Measurements from ENCODE around the gene UGT1A10. TPM values are rescaled to one million over a fixed set of nuclear protein-coding genes. Genes with fewer than 3 reads are reported as not detected.

UGT1A10 gene
- total and polyA plus RNA-seq, 8 donors: not detected

DNA sequence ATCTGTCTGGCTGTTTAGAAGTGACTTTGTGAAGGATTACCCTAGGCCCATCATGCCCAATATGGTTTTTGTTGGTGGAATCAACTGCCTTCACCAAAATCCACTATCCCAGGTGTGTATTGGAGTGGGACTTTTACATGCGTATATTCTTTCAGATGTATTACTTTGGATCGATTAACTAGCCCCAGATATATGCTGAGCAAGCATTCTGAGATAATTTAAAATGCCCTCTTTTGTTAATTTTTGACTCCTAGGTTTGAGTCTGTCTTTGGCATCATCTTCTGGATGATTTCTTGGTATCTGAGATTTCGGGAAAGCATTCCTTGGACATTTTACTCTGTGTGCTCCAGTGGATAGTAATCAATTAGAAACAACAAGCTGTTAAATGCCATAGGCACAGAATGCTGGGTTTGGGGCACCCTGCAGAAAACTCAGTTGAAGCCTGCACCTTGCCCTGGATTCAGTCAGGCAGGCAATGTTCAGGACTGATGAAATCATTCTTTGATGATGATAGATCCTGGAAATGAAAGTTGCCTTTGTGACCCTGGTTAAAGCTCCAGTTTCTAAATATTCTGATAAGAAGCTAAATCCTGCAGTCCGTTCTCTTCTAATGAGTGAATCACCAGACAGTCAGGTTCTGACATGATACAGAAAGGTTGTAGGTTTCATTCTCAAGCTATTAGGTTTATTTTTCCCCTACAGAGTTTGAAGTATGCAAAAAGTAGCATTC, 125.0 kb downstream of the UGT1A10 start:
- no peak overlapping the region for H3K27ac ChIP-seq
- no peaks in the 10 kb centered on the region for H3K4me1 ChIP-seq
- H3K36me3 ChIP-seq: no peaks in the 10 kb centered on the region
- peaks cover 0 to 7% of the 10 kb centered on the region in 2 donors for H3K27me3 ChIP-seq
- intact Hi-C loops (cut with DNase I): no loop called here
- H3K4me3 ChIP-seq: no peak overlapping the region
- DNase-seq (no peak), ATAC-seq (no peak)
- no peaks in the 10 kb centered on the region for H3K9me3 ChIP-seq
- TF ChIP-seq CTCF (IDR thresholded peaks at IDR 0.05): no peak

DNA sequence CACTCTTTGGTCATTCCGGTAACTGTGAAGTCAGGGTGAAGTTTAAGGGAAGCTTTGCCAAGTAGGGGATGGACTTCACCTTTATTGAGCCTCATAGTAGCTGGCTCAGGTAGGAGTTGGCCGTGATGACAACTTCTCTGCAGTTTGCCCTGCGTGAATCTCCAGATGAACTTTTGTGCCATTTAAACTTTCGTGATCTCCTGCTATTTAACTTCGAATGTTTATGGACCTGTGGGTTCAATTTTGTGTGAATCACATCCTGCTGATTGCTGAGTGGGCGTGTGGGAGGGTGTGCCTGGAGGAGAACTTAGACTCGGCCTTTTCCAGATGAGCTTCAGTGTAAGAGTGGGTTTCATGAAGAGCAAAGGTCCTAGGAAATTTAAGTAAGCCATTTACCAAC, 128.0 kb downstream of the UGT1A10 start:
- no peak overlapping the region for H3K27ac ChIP-seq
- H3K36me3 ChIP-seq: no peaks in the 10 kb centered on the region
- intact Hi-C loops (cut with DNase I): no loop called here
- no peaks in the 10 kb centered on the region for H3K9me3 ChIP-seq
- no peak overlapping the region for H3K4me3 ChIP-seq
- no peaks in the 10 kb centered on the region for H3K4me1 ChIP-seq
- DNase-seq (no peak), ATAC-seq (no peak)
- TF ChIP-seq CTCF (IDR thresholded peaks at IDR 0.05): no peak
- H3K27me3 ChIP-seq: peaks cover 0 to 10% of the 10 kb centered on the region in 2 donors

- Histone ChIP-seq H3K4me1 (no peaks in the 10 kb centered on the region), H3K36me3 (no peaks in the 10 kb centered on the region), H3K27me3 (peaks cover 0 to 10% of the 10 kb centered on the region in 2 donors), H3K4me3 (no peak overlapping the region), H3K9me3 (no peaks in the 10 kb centered on the region), H3K27ac (no peak overlapping the region)
- intact Hi-C loops (cut with DNase I): no loop called here
- no peak for TF ChIP-seq CTCF (IDR thresholded peaks at IDR 0.05)
- ATAC-seq: no peak
- no peak for DNase-seq
Measured at GRCh38 chr2:233764761-233765160, 128.5 kb downstream of the UGT1A10 start.

GRCh38 chr2:233766416-233766815, 130.2 kb downstream of the UGT1A10 start:
- intact Hi-C loops (cut with DNase I): no loop called here
- H3K4me3 ChIP-seq: no peak overlapping the region
- H3K4me1 ChIP-seq: no peaks in the 10 kb centered on the region
- TF ChIP-seq CTCF (IDR thresholded peaks at IDR 0.05): no peak
- ATAC-seq (no peak), DNase-seq (no peak)
- H3K9me3 ChIP-seq: no peaks in the 10 kb centered on the region
- peaks cover 0 to 10% of the 10 kb centered on the region in 2 donors for H3K27me3 ChIP-seq
- no peaks in the 10 kb centered on the region for H3K36me3 ChIP-seq
- no peak overlapping the region for H3K27ac ChIP-seq

DNA sequence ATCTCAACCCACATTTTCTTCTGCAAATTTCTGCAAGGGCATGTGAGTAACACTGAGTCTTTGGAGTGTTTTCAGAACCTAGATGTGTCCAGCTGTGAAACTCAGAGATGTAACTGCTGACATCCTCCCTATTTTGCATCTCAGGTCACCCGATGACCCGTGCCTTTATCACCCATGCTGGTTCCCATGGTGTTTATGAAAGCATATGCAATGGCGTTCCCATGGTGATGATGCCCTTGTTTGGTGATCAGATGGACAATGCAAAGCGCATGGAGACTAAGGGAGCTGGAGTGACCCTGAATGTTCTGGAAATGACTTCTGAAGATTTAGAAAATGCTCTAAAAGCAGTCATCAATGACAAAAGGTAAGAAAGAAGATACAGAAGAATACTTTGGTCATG, 131.8 kb downstream of the UGT1A10 start:
- Histone ChIP-seq H3K9me3 (no peaks in the 10 kb centered on the region), H3K27me3 (peaks cover 0 to 15% of the 10 kb centered on the region in 2 donors), H3K36me3 (no peaks in the 10 kb centered on the region), H3K27ac (no peak overlapping the region), H3K4me1 (no peaks in the 10 kb centered on the region), H3K4me3 (no peak overlapping the region)
- ATAC-seq (no peak), DNase-seq (no peak)
- TF ChIP-seq CTCF (IDR thresholded peaks at IDR 0.05): no peak
- intact Hi-C loops (cut with DNase I): no loop called here

Measured in left lung (tissue), 10 donors.